ENCODE results near the gene ILK. TPM values are rescaled to one million over a fixed set of nuclear protein-coding genes. Genes with fewer than 3 reads are reported as not detected.

Gene ILK
- total RNA-seq, 2 experiments from 2014 or later = 66.1 to 68.0 TPM

GRCh38 chr11:6619004-6619745, 15.6 kb downstream of the ILK start, which contains the start of gene TPP1:
TSS of gene TPP1 (minus strand) at chr11:6619422. CDS start at chr11:6619400, 22 bp downstream.
- H3K4me1 Mint-ChIP-seq = peaks cover 4% of the 10 kb centered on the region
- H3K27ac Mint-ChIP-seq = no peak within 1 kb of the TSS
- H3K36me3 Mint-ChIP-seq = peaks cover 8% of the 10 kb centered on the region
- peak; percentile 89 for DNase-seq
- no peaks in the 10 kb centered on the region for H3K27me3 Mint-ChIP-seq
- no peaks in the 10 kb centered on the region for H3K9me3 Mint-ChIP-seq
- H3K4me3 Mint-ChIP-seq = no peak within 1 kb of the TSS

- no peak for DNase-seq
- peaks cover 4% of the 10 kb centered on the region for H3K36me3 Mint-ChIP-seq
- no peak overlapping the region for H3K4me3 Mint-ChIP-seq
- H3K9me3 Mint-ChIP-seq = no peaks in the 10 kb centered on the region
- no peaks in the 10 kb centered on the region for H3K27me3 Mint-ChIP-seq
- H3K4me1 Mint-ChIP-seq = peaks cover 4% of the 10 kb centered on the region
- H3K27ac Mint-ChIP-seq = no peak overlapping the region
These were observed 17.1 kb downstream of the ILK start for GRCh38 chr11:6620636-6621035.

GRCh38 chr11:6621711-6622211, 18.2 kb downstream of the ILK start:
- no peak overlapping the region for H3K27ac Mint-ChIP-seq
- no peaks in the 10 kb centered on the region for H3K36me3 Mint-ChIP-seq
- no peak for DNase-seq
- H3K27me3 Mint-ChIP-seq = no peaks in the 10 kb centered on the region
- peaks cover 6% of the 10 kb centered on the region for H3K4me1 Mint-ChIP-seq
- H3K9me3 Mint-ChIP-seq = no peaks in the 10 kb centered on the region
- H3K4me3 Mint-ChIP-seq = no peak overlapping the region

- DNase-seq = no peak
- Mint-ChIP-seq H3K36me3 (no peaks in the 10 kb centered on the region), H3K4me1 (peaks cover 9% of the 10 kb centered on the region), H3K27me3 (no peaks in the 10 kb centered on the region), H3K27ac (no peak overlapping the region), H3K9me3 (no peaks in the 10 kb centered on the region), H3K4me3 (no peak overlapping the region)
These were observed 18.9 kb downstream of the ILK start for GRCh38 chr11:6622261-6623171.

GRCh38 chr11:6623391-6624363, 20.1 kb downstream of the ILK start:
- H3K4me1 Mint-ChIP-seq = peaks cover 15% of the 10 kb centered on the region
- H3K4me3 Mint-ChIP-seq = no peak overlapping the region
- no peak for DNase-seq
- no peaks in the 10 kb centered on the region for H3K36me3 Mint-ChIP-seq
- H3K27ac Mint-ChIP-seq = no peak overlapping the region
- H3K9me3 Mint-ChIP-seq = no peaks in the 10 kb centered on the region
- H3K27me3 Mint-ChIP-seq = no peaks in the 10 kb centered on the region

- DNase-seq = no peak
- no peaks in the 10 kb centered on the region for H3K9me3 Mint-ChIP-seq
- no peak overlapping the region for H3K27ac Mint-ChIP-seq
- no peaks in the 10 kb centered on the region for H3K27me3 Mint-ChIP-seq
- peaks cover 15% of the 10 kb centered on the region for H3K4me1 Mint-ChIP-seq
- H3K36me3 Mint-ChIP-seq = no peaks in the 10 kb centered on the region
- no peak overlapping the region for H3K4me3 Mint-ChIP-seq
These were observed 21.7 kb downstream of the ILK start for GRCh38 chr11:6625156-6625831.

- Mint-ChIP-seq H3K27ac (no peak overlapping the region), H3K4me3 (no peak overlapping the region), H3K36me3 (no peaks in the 10 kb centered on the region), H3K9me3 (no peaks in the 10 kb centered on the region), H3K4me1 (peaks cover 15% of the 10 kb centered on the region), H3K27me3 (no peaks in the 10 kb centered on the region)
- no peak for DNase-seq
These were observed 22.4 kb downstream of the ILK start for GRCh38 chr11:6625832-6626420.

GRCh38 chr11:6626971-6627761, 23.6 kb downstream of the ILK start:
- H3K36me3 Mint-ChIP-seq = no peaks in the 10 kb centered on the region
- H3K9me3 Mint-ChIP-seq = no peaks in the 10 kb centered on the region
- H3K27me3 Mint-ChIP-seq = no peaks in the 10 kb centered on the region
- H3K4me1 Mint-ChIP-seq = peaks cover 19% of the 10 kb centered on the region
- no peak for DNase-seq
- H3K4me3 Mint-ChIP-seq = no peak overlapping the region
- H3K27ac Mint-ChIP-seq = peak overlapping the region; percentile 15

- Mint-ChIP-seq H3K9me3 (no peaks in the 10 kb centered on the region), H3K4me1 (peaks cover 22% of the 10 kb centered on the region), H3K27me3 (no peaks in the 10 kb centered on the region), H3K4me3 (no peak overlapping the region), H3K27ac (peak overlapping the region; percentile 15), H3K36me3 (no peaks in the 10 kb centered on the region)
- no peak for DNase-seq
These were observed 24.2 kb downstream of the ILK start for GRCh38 chr11:6627762-6628241.

GRCh38 chr11:6628526-6628925, 25.0 kb downstream of the ILK start:
- Mint-ChIP-seq H3K27me3 (no peaks in the 10 kb centered on the region), H3K4me3 (no peak overlapping the region), H3K9me3 (no peaks in the 10 kb centered on the region), H3K4me1 (peaks cover 23% of the 10 kb centered on the region), H3K36me3 (no peaks in the 10 kb centered on the region), H3K27ac (no peak overlapping the region)
- no peak for DNase-seq

GRCh38 chr11:6629573-6629891, 26.0 kb downstream of the ILK start:
- Mint-ChIP-seq H3K4me1 (peaks cover 23% of the 10 kb centered on the region), H3K36me3 (no peaks in the 10 kb centered on the region), H3K4me3 (no peak overlapping the region), H3K9me3 (no peaks in the 10 kb centered on the region), H3K27me3 (no peaks in the 10 kb centered on the region), H3K27ac (no peak overlapping the region)
- no peak for DNase-seq

- DNase-seq = no peak
- Mint-ChIP-seq H3K27me3 (no peaks in the 10 kb centered on the region), H3K4me3 (no peak overlapping the region), H3K27ac (no peak overlapping the region), H3K36me3 (no peaks in the 10 kb centered on the region), H3K4me1 (peaks cover 23% of the 10 kb centered on the region), H3K9me3 (no peaks in the 10 kb centered on the region)
These were observed 26.5 kb downstream of the ILK start for GRCh38 chr11:6629892-6630631.

Measured in activated naive CD8-positive, alpha-beta T cell treated with anti-CD3 and anti-CD28 coated beads for 36 hours (primary cell).